Measurements from ENCODE around the gene STMN3.
A peak's percentile ranks its signal among the peaks of the same experiment; 100 is the strongest.
"Not testable (repeated sequence)": the region's sequence is repeated elsewhere in the genome, so short reads cannot be mapped to it uniquely, and the experiment has no call there.

Gene STMN3

DNA sequence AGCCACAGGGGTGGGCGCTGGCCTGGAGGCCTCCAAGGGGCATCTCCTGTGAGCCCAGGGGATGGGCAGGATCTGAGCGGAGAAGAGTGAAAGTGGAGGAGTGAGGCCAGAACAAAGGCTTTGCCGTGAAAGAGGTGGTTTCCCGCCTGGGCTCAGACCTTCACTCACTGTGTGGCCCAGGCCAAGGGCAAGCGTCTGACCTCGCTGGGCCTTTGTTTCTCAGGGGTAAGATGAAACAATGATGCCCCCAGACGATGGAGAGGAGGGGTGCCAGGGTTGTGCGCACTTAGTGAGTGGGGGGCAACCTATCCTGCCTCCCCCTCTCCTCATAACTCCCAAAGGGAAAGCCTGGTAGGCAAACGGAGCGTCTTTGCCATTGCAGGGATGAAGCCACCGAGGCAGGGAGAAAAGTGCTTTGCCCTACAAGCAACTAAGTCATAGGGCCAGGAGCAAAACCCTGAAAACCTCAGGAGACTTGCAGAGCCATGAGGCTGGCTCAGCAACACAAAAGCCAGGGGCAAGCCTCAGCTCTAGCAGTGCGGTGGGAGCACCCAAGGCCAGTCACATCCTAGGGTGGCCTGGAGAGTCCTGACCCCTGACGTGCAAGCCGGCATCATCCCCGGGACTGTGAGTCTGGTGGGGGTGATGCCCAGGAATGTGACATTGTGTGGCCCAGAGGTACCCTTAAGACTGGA is 897 bp upstream of the STMN3 start:
- DNase-seq = no peak

DNA sequence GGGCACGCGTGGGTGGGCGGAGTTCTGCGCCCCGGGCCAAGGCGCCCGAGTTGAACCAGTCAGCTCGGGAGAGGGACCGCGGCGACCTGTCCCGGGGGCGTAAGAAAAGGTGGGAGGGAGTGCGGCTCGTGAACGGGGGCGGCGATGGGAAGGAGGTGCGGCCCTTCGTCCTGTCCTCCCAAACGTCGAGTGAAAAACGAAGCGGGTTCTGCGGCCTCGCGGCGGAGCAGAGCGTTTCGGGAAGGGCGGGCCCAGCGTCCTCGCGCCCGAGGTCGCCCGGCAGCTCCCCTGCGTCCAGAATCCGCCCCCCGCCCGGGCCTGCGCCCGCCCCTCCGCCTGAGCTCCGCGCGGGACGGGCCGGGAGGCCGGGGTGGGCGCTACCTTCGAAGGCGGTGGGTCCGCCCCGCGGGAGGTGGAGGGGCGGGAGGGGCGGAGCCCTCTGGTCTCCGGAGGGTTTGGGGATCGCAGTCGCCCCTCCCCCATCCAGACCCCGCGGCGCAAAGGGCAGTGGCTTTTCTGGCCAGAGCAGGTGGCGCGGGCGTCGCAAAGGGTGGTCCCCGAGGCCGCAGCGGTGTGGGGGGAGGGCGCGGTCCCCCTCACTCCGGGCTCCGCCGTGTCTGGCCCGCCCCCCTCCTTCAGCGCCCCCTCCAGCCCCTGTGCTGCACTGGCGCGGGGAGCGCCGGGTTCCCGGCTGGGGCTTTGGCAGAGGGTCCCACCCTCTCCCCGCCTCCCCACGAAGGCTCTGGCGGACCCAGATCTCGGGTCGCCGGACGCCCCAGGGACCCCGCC is 838 bp downstream of the STMN3 start:
- no peak for DNase-seq

DNA sequence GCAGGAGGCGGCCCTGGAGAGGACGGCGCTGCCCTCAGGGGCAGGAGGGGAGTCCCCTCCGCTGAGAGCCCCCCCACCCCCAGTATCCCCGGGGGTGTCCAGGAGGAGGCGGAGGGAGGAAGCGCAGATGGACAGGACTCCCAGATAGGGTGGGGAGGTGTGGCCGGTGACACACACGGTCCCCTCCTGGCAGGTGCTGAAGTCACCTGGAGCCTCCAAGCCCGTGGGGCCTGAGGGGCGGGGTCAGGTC is 1.4 kb downstream of the STMN3 start:
- DNase-seq = no peak

DNA sequence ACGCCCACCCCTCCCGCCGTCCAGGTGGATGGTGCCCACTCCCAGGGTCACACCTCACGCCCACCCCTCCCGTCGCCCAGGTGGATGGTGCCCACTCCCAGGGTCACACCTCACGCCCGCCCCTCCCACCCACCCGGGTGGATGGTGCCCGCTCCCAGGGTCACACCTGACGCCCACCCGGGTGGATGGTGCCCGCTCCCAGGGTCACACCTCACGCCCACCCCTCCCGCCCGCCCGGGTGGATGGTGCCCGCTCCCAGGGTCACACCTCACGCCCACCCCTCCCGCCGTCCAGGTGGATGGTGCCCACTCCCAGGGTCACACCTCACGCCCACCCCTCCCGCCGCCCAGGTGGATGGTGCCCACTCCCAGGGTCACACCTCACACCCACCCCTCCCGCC is 2.7 kb downstream of the STMN3 start:
- DNase-seq = not testable (repeated sequence)

DNA sequence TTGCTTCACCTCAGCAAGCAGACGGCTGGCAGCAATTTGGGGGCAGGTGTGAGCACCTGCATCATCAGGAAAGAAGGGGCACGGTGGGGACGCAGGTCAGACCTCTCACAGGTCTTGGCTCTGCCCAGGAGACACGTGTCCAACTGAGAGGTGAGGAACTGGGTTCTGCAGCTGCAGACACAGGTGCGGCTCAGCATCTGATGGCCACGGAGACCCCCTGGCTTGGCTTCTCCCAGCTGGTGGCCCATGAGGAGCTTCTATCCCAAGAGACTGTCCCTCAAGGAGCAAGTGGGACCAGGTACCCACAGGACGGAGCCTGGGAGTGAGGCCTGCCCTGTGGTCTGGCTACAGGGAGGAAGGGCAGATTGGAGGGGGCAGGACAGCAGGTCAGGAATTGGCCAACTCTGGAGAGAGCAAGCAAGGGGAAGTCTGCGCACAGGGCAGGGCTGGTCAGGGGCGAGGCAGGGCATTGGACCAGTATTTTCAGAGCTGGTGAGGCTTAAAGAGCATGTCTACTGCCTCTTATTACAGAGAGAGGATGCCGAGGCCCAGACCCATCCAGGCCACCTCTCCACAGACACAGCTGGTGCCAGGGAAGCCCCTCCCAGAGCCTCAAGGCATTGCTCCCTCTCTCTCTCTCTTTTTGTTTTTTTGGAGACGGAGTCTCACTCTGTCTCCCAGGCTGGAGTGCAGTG is 4.2 kb downstream of the STMN3 start:
- no peak for DNase-seq

DNA sequence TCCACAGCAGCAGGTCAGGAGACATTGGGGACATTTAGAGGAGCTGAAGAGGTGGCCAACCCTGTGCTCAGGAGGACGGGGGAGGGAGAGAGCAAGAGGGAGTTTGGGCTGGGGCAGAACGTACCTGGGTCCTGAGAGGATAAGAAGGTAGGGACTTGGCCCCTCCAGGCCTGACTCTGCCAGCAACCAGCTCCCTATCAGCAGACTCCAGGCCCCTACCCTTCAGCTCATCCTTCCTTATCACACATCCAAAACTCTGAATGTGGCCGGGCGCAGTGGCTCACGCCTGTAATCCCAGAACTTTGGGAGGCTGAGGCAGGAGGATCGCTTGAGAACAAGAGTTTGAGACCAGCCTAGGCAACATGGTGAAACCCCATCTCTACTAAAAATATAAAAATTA is 5.0 kb downstream of the STMN3 start:
- DNase-seq = peak; percentile 64

DNA sequence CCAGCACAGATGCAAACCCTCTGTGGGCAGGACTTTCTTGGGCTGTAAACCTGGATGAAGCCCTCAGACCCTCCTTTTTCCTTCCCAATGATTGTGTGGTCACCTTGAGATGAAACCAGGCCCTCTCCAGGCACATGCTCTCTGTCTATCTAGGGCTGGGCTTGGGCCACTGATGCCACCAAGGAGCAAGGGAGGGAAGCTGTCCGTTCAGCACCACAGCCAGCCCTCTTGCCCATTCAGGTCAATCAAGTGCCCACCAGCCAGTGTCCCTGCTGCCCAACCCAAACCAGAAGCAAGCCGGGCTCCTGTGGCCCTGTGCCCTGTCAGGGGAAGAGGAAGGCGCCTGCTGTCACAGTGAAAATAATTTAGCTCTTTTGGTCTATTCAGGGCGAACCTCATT is 8.0 kb downstream of the STMN3 start:
- DNase-seq = no peak

DNA sequence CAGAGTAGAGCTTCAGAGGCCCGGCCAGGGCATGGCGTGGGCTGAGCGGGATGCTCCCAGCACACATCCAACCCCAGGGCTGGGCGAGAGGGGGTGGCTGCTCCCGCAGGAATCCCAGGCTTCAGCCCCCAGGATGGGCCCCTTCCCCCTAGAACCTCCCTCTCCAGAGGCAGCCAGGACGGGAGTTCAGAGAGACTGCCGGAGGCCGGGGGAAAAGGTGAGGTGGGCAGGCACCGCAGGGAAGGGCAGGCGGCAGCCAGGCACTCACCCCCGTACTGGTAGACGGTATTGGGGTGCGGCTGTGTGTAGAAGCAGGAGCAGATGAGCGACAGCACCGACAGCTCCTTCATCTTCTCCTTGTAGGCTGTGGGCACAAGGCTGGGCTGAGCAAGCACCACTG is 9.3 kb downstream of the STMN3 start:
- DNase-seq = no peak

DNA sequence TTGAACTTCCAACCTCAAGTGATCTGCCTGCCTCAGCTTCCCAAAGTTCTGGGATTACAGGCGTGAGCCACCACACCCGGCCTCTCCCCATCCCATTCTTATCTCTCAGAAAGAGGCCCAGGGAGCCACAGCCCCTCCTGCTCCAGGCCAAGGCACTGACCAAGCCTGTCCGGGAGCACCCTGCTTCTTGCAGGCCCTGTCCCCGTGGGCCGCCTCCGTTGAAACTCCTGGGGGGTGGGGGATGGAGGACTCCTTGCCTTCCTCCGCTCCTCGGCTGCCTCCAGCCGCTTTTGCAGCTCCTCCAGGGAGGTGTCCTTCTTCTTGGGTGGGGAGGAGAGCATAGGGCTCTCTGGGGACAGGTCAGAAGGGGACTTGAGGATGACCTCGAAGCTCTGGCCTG is 9.7 kb downstream of the STMN3 start:
- no peak for DNase-seq

DNA sequence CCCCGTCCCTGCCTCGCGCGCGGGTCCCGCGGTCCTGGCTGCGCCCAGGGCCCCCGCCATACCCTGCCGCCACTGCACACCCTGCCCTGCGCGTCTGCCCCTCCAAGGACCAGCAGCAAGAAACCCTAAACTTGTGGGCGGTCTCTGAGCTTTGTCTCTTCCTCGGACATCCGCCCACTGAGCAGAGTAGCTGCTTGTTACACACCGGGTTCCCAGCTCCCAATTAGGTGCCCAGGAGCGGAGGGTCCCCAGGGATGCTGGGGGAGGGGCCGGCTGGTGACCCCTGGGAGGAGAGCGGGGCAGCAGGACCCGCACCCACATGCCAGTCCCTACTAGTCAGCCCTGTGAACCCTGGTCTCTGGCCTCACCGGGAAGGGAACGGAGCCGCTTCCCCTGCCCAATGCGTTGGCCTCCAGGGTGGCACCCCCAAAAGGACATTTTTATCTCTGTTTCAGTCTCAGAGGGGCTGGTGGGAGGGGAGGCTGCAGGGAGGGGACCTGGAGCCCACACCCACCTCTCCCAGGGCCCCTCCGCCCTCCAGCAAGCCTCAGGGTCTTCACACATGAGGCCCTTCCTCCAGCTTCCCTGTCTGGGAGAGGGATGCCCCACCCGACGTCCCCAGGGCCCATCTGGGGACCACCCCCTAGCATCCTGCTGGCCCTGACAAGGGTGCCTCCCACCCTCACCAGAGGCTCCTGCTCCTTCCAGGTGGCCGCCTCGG is 10.5 kb downstream of the STMN3 start:
- DNase-seq = no peak

DNA sequence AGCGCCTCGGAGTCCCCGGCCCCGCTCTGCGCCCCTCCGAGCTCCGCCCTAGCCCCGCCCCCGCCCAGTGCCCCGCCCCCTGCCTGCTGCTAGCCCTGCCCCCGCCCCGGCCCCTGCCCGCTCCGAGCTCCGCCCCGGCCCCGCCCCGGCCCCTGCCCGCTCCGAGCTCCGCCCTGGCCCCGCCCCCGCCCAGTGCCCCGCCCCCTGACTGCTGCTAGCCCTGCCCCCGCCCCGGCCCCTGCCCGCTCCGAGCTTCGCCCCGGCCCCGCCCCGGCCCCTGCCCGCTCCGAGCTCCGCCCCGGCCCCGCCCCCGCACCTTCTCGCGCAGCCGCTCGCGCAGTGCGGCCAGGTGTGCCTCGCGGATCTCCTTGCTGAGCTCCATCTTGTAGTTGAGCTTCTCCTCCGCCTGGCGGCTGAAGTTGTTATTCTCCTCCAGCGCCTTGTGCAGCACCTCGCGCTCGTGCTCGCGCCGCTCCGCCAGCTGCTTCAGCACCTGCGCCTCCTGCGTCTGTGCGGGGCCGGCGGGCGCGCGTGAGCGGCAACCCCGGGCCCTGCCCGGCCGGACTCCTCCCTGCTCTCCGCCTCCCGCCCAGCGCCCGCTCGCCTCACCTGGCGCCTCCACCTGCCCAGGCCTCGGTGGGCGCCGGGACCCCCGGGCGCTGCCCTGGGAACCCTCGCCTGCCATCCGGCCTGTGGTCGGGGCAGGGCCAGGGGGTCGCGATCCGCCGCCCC is 11.3 kb downstream of the STMN3 start:
- DNase-seq = peak; percentile 73

DNA sequence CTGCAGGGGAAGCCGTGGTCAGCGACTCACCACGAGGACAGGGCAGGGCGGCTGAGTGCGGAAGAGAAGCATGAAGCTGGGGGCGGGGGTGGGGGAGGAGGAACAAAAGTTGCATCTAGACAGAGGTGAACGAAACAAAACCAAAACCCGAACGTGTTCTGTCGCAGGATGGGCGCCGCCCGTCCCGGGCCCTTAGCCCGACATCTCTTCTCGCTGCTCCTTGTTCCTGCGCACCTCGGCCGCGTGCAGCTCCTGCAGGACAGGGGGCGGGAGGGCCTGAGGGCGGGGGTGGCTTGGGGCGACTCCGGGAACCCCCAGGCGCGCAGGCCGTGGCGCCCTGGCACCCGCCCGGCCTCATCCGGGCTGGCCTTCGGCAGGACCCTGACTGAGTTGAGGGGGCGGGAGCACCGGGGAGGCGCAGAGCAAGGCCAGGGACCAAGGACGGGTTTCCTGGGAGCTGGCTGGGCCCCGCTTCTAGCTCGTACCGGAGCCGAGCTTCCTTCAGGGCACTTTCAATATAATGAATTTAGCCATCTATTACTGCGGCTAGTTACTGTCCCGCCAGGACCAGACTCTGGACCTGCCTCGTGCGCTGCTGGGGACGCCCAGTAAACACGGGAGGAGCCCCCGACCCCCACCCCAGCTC is 12.0 kb downstream of the STMN3 start:
- DNase-seq = peak; percentile 28

DNA sequence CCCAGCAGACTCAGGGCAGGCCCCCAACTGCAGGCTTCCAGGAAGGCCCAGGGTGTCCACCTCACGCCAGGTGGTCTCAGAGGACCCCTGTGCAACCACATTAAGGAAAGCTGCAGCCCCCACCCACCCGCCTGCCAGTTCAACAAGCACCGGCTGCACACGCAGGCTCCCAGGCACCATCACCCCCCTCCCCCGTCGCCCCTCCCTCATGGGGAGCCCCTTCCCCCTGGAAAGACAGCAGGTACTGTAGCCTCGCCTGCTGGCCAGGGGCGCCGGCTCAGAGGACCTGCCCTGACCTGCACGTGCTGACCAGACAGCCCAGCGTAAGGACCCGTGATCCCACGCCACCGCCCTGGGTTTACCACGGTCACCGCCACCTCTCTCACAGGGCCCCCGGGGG is 12.5 kb downstream of the STMN3 start:
- DNase-seq = not testable (repeated sequence)

DNA sequence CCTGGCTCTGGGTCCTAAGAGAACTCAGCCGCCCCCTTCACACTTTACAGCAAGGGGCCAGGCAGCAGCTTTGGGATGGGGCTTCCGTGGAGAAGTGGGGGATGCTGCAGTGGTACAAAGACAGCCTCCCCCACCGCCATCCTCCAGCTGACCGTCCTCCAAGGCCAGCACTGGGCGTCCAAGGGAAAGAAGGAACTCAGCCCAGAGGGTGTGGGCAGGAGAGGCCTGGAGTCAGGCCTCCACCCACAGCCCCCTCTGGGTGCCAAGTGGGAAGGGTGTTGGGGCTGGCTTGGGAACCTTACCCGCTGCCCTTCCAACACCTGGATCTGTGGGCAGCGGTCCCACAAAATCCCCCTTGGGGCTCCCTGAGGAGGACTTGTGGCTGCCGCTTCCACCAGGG is 13.1 kb downstream of the STMN3 start:
- DNase-seq = no peak

DNA sequence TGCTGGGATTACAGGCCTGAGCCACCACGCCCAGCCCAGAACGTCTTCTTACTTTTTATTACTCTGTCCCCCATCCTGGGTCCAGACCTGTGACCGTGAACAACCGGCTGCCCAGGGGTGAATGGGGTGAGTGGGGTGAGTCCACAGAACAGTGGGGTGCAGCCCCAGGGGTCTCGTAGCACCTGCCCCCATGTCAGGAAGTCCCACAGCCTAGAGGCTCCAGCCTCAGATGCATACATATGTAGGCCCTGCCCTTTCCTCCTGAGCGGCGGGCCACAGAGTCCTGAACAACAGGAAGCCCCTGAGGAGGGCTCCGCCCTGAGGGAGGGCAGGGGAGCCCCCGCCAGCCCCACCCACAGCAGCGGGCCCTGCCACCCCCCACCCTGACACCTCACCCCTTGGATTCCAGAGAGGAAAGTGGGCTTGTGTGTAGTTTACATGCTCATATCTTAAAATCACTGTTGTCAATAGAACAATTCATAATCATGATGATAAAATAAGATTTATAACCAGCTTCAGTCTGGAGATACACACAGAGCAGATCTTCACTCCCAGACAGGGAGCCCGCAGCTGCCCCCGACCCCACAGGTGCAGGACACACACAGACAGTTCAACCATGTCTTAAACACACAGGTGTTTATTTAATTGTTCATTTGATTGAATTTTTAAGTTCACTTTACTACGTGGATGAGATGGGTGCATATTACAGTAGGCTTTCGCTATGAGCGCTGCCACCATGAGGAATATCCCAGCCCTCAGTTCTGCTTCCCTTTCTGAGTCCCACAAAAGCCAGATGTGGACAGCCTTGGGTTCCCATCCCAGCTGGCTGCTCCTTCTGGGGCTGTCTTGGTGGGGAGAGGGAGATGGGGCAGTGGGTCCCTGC is 13.9 kb downstream of the STMN3 start:
- no peak for DNase-seq

DNA sequence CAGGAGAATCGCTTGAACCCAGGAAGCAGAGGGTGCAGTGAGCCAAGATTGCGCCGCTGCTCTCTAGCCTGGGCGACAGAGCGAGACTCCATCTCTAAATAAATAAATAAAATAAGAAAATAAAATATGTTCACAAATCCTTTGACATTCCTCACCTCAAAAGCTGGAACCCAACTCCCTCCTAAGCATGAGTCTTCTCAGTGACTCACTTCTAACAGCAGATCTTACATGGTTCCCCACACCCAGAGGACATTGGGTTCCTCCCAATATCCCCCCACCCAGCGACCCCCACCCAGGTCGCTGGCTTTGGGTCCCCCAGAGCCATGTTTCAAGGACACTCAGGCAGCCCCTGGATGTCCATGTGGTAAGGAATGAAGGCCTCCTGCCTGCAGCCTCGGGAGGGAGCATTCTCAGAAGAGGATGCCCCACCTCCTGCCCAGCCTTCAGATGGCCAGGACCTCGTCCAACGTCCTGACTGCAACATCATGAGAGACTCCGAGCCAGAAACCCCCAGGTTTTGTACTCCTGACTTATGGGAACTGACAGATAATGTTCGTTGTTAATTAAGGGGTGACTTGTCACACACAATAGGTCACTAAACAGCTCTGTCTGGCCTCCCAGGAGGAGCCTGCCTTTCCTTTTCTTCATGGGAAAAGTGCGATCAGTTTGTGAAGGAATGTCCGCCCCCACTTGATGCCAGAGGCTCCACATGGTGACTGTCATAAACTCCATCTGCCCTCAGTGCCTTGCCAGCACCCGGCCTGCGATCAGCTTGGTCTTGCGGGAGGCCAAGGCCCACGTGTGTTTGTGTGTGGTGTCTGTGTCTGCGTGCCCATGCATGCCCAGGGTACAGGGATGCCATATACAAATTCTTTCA is 16.2 kb downstream of the STMN3 start:
- DNase-seq = no peak

DNA sequence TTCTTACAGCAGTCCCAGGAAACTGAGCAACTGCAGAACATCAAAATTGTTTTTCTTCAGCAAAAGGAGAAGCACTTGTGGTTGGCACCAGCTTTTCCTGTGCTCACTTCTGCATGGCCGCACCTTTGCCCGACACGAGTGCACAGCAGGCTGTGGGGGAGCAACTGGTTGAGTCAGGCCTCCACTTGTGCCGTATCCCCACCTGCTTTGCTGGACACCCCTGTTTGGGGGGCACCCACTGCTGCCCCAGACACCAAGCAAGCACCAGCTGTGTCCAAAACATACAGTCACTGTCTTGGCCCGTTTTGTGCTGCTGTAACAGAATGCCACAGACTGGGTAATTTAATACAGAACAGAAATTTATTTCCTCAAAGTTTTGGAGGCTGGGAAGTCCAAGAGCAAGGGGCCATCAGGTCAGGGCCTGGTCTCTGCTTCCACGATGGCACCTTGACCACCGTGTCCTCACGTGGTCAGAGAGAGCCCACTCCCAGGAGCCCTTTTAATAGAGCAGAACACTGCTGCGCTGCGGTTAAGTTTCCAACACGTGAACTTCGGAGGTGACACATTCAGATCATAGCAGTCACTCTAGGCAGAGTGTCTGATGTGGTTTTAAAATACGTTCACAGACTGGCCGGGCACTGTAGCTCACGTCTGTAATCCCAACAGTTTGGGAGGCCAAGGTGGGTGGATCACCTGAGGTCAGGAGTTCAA is 17.6 kb downstream of the STMN3 start:
- DNase-seq = no peak

DNA sequence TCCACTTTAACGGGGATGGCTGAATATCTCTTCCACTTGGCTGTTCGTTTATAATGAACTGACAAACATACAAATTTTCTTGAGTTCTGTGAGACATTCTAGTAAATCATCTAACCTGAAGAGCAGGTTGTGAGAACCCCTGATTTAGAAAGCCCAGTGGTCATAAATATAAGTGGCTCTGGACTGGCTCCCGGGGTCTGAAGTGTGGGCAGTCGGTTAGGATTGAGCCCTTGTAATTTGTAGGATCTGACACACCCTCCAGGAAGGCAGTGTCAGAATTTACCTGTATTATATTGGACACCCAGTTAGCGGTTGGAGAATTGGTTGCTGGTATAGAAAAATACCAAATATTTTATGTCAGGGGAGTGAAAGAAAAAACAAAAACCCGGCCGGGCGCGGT is 19.5 kb downstream of the STMN3 start:
- DNase-seq = no peak

DNA sequence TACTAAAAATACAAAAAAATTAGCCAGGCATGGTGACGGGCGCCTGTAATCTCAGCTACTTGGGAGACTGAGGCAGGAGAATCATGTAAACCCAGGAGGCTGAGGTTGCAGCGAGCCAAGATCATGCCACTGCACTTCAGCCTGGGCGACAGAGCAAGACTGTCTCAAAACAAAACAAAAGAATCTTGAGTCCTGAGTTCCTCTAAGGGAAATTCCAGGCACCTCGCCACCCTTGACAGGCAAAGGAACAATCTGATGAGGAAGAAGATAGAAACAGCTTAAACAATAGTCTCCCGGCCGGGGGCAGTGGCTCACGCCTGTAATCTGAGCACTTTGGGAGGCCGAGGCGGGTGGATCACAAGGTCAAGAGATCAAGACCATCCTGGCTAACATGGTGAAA is 21.8 kb downstream of the STMN3 start:
- DNase-seq = not testable (repeated sequence)

DNA sequence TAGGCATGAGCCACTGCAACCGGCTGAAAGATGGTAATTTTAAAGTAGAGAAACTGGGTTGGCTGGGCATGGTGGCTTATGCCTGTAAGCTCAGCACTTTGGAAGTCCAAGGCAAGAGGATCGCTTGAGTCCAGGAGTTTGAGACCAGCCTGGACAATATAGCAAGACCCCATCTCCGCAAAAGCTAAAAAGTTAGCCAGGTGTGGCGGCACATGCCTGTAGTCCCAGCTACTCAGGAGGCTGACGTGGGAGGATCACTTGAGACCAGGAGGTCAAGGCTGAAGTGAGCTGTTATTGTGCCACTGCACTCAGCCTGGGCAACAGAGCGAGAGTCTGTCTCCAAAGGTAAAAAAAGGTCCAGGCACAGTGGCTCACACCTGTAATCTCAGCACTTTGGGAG is 22.3 kb downstream of the STMN3 start:
- not testable (repeated sequence) for DNase-seq

Measured in hematopoietic multipotent progenitor cell treated with erythropoietin and hydrocortisone succinate and interleukin-3 and kit ligand, for 8 days (in vitro differentiated cells).